ENCODE results near the gene PASK. TPM values are rescaled to one million over a fixed set of nuclear protein-coding genes. Genes with fewer than 3 reads are reported as not detected.

The PASK gene
- total RNA-seq, 5 donors from 2014 or later (not counting 1 experiment from before 2014, with no cell fraction given) = 80.5 to 272 (median 167) TPM

DNA sequence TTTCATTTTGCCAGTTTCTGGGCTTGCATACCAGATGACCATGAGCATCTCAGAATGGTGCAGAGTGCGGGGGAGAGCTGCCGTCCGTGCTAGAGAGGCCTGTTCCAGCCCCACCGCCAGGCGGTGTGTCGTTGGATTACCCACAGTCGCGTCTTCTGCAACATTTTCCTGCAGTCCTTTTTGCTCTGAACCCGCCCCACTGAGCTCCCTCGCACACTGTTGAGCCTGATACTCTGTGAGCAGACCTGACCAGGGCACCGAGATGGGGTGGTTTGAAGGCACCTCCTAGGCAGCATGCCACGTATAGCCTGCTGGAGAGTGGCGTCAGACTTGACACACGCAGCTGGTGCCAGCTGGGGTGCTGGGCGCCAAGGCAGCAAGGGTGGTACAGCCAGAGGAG is 19.1 kb upstream of the PASK start:
- Histone ChIP-seq H3K4me1 (ENCODE audit: control insufficient read depth in 1 of 2, extremely low read depth in 1 of 2, insufficient read depth in 2 of 2, low read length in 2 of 2) (no peaks in the 10 kb centered on the region), H3K36me3 (ENCODE audit: control insufficient read depth in 2 of 2, extremely low read depth in 1 of 2, insufficient read depth in 1 of 2, low read length in 1 of 2) (peaks cover 23 to 73% of the 10 kb centered on the region in 2 donors), H3K9me3 (no peaks in the 10 kb centered on the region), H3K4me3 (ENCODE audit: control insufficient read depth in 1 of 2, extremely low read depth in 1 of 2, low read length in 1 of 2) (no peak overlapping the region), H3K27ac (ENCODE audit: low read length) (no peak overlapping the region), H3K27me3 (replicated peaks in 1 of 2; ENCODE audit: control insufficient read depth in 2 of 2, extremely low read depth in 1 of 2, insufficient read depth in 2 of 2, low read length in 1 of 2) (no peaks in the 10 kb centered on the region)
- 98% methylated on average over 15 of the region's 15 CpGs for WGBS (ENCODE audit: insufficient coverage)
- Mint-ChIP-seq H3K27ac (no peak overlapping the region), H3K36me3 (peaks cover 63% of the 10 kb centered on the region), H3K4me1 (no peaks in the 10 kb centered on the region), H3K9me3 (peaks cover 0 to 12% (median 10%) of the 10 kb centered on the region in 3 donors), H3K27me3 (no peaks in the 10 kb centered on the region), H3K4me3 (no peak overlapping the region)
- DNase-seq = no peak
- ChIA-PET CTCF (no interaction called here), POLR2A (no interaction called here)
- ATAC-seq (replicated peaks in 1 of 4) = no peak

GRCh38 chr2:241163601-241164118 is 14.4 kb upstream of the PASK start:
- peaks cover 32 to 77% of the 10 kb centered on the region in 2 donors for H3K36me3 ChIP-seq (ENCODE audit: control insufficient read depth in 2 of 2, extremely low read depth in 1 of 2, insufficient read depth in 1 of 2, low read length in 1 of 2)
- H3K36me3 Mint-ChIP-seq = peaks cover 50% of the 10 kb centered on the region
- H3K9me3 Mint-ChIP-seq = no peaks in the 10 kb centered on the region
- WGBS (ENCODE audit: insufficient coverage) = 40% methylated on average over 1 of the region's 3 CpGs
- DNase-seq (no peak), ATAC-seq (replicated peaks in 1 of 4) (no peak)
- no peaks in the 10 kb centered on the region for H3K9me3 ChIP-seq
- no peak overlapping the region for H3K27ac ChIP-seq (ENCODE audit: low read length)
- H3K27ac Mint-ChIP-seq = no peak overlapping the region
- H3K4me1 ChIP-seq (ENCODE audit: control insufficient read depth in 1 of 2, extremely low read depth in 1 of 2, insufficient read depth in 2 of 2, low read length in 2 of 2) = no peaks in the 10 kb centered on the region
- POLR2A ChIA-PET = no interaction called here
- CTCF ChIA-PET = no interaction called here
- H3K4me3 Mint-ChIP-seq = no peak overlapping the region
- H3K4me1 Mint-ChIP-seq = no peaks in the 10 kb centered on the region
- no peaks in the 10 kb centered on the region for H3K27me3 Mint-ChIP-seq
- H3K4me3 ChIP-seq (ENCODE audit: control insufficient read depth in 1 of 2, extremely low read depth in 1 of 2, low read length in 1 of 2) = no peak overlapping the region
- no peaks in the 10 kb centered on the region for H3K27me3 ChIP-seq (replicated peaks in 1 of 2; ENCODE audit: control insufficient read depth in 2 of 2, extremely low read depth in 1 of 2, insufficient read depth in 2 of 2, low read length in 1 of 2)

- no peaks in the 10 kb centered on the region for H3K27me3 ChIP-seq (replicated peaks in 1 of 2; ENCODE audit: control insufficient read depth in 2 of 2, extremely low read depth in 1 of 2, insufficient read depth in 2 of 2, low read length in 1 of 2)
- H3K27ac ChIP-seq (ENCODE audit: low read length) = no peak overlapping the region
- H3K9me3 ChIP-seq = no peaks in the 10 kb centered on the region
- no peaks in the 10 kb centered on the region for H3K9me3 Mint-ChIP-seq
- H3K4me1 ChIP-seq (ENCODE audit: control insufficient read depth in 1 of 2, extremely low read depth in 1 of 2, insufficient read depth in 2 of 2, low read length in 2 of 2) = no peaks in the 10 kb centered on the region
- no peak overlapping the region for H3K27ac Mint-ChIP-seq
- H3K4me3 Mint-ChIP-seq = no peak overlapping the region
- peaks cover 5 to 6% (median 5%) of the 10 kb centered on the region in 3 donors for H3K4me1 Mint-ChIP-seq
- H3K36me3 Mint-ChIP-seq = peaks cover 46% of the 10 kb centered on the region
- H3K36me3 ChIP-seq (ENCODE audit: control insufficient read depth in 2 of 2, extremely low read depth in 1 of 2, insufficient read depth in 1 of 2, low read length in 1 of 2) = peaks cover 36 to 75% of the 10 kb centered on the region in 2 donors
- no peak overlapping the region for H3K4me3 ChIP-seq (ENCODE audit: control insufficient read depth in 1 of 2, extremely low read depth in 1 of 2, low read length in 1 of 2)
- DNase-seq = no peak
- ATAC-seq (replicated peaks in 1 of 4) = no peak
- 94% methylated on average over 7 of the region's 9 CpGs for WGBS (ENCODE audit: insufficient coverage)
- ChIA-PET POLR2A (no interaction called here), CTCF (no interaction called here)
- no peaks in the 10 kb centered on the region for H3K27me3 Mint-ChIP-seq
Measured at GRCh38 chr2:241161646-241162281, 12.5 kb upstream of the PASK start.

DNA sequence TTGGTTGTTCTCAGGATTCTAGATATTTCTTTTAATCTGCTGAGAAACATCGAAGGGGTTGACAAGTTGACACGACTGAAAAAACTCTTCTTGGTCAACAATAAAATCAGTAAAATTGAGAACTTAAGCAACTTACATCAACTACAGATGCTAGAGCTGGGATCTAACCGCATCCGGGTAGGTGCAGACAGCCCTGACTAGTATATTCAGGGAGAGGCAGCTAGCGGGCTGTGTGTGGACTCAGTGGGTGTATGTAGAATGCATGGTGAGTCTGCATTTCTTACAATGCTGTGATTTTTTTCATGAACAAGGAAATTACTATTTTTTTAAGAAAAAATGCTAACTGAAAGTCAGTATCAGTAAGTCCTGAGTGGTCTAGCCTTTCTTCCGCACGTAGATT is 11.0 kb upstream of the PASK start:
- no peak overlapping the region for H3K27ac ChIP-seq (ENCODE audit: low read length)
- no peaks in the 10 kb centered on the region for H3K9me3 Mint-ChIP-seq
- POLR2A ChIA-PET = no interaction called here
- ATAC-seq (replicated peaks in 1 of 4) (no peak), DNase-seq (no peak)
- H3K4me3 ChIP-seq (ENCODE audit: control insufficient read depth in 1 of 2, extremely low read depth in 1 of 2, low read length in 1 of 2) = no peak overlapping the region
- WGBS (ENCODE audit: insufficient coverage) = 83% methylated on average over 1 of the region's 7 CpGs
- CTCF ChIA-PET = no interaction called here
- no peak overlapping the region for H3K27ac Mint-ChIP-seq
- no peaks in the 10 kb centered on the region for H3K9me3 ChIP-seq
- H3K27me3 ChIP-seq (replicated peaks in 1 of 2; ENCODE audit: control insufficient read depth in 2 of 2, extremely low read depth in 1 of 2, insufficient read depth in 2 of 2, low read length in 1 of 2) = no peaks in the 10 kb centered on the region
- no peak overlapping the region for H3K4me3 Mint-ChIP-seq
- peaks cover 8 to 12% (median 9%) of the 10 kb centered on the region in 3 donors for H3K4me1 Mint-ChIP-seq
- H3K36me3 Mint-ChIP-seq = peaks cover 45% of the 10 kb centered on the region
- H3K36me3 ChIP-seq (ENCODE audit: control insufficient read depth in 2 of 2, extremely low read depth in 1 of 2, insufficient read depth in 1 of 2, low read length in 1 of 2) = peaks cover 31 to 69% of the 10 kb centered on the region in 2 donors
- no peaks in the 10 kb centered on the region for H3K4me1 ChIP-seq (ENCODE audit: control insufficient read depth in 1 of 2, extremely low read depth in 1 of 2, insufficient read depth in 2 of 2, low read length in 2 of 2)
- no peaks in the 10 kb centered on the region for H3K27me3 Mint-ChIP-seq

DNA sequence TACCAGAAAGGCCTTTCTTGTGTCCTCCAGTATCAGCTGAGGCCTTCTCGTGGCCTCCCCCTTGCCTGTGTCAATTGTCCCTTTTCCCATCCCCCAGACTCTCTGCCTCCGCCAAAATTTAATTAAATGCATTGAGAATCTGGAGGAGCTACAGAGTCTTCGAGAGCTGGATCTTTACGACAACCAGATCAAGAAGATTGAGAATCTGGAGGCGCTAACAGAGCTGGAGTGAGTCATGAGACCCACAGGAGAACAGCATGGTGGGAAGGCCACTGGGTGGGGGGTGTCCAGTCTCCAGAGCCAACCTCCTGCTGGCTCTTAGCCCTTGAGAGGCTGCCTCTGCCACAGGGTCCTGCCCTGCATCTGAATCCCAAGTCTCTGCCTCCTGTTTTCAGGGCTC is 9.8 kb upstream of the PASK start:
- CTCF ChIA-PET = no interaction called here
- Histone ChIP-seq H3K27me3 (replicated peaks in 1 of 2; ENCODE audit: control insufficient read depth in 2 of 2, extremely low read depth in 1 of 2, insufficient read depth in 2 of 2, low read length in 1 of 2) (no peaks in the 10 kb centered on the region), H3K36me3 (ENCODE audit: control insufficient read depth in 2 of 2, extremely low read depth in 1 of 2, insufficient read depth in 1 of 2, low read length in 1 of 2) (peaks cover 31 to 71% of the 10 kb centered on the region in 2 donors), H3K4me1 (ENCODE audit: control insufficient read depth in 1 of 2, extremely low read depth in 1 of 2, insufficient read depth in 2 of 2, low read length in 2 of 2) (no peaks in the 10 kb centered on the region), H3K4me3 (ENCODE audit: control insufficient read depth in 1 of 2, extremely low read depth in 1 of 2, low read length in 1 of 2) (no peak overlapping the region), H3K9me3 (no peaks in the 10 kb centered on the region), H3K27ac (ENCODE audit: low read length) (no peak overlapping the region)
- Mint-ChIP-seq H3K4me3 (no peak overlapping the region), H3K27me3 (no peaks in the 10 kb centered on the region), H3K27ac (no peak overlapping the region), H3K4me1 (peaks cover 8 to 13% (median 9%) of the 10 kb centered on the region in 3 donors), H3K9me3 (no peaks in the 10 kb centered on the region), H3K36me3 (peaks cover 42% of the 10 kb centered on the region)
- POLR2A ChIA-PET = no interaction called here
- WGBS (ENCODE audit: insufficient coverage) = 83% methylated on average over 3 of the region's 5 CpGs
- no peak for ATAC-seq (replicated peaks in 1 of 4)
- DNase-seq = no peak

DNA sequence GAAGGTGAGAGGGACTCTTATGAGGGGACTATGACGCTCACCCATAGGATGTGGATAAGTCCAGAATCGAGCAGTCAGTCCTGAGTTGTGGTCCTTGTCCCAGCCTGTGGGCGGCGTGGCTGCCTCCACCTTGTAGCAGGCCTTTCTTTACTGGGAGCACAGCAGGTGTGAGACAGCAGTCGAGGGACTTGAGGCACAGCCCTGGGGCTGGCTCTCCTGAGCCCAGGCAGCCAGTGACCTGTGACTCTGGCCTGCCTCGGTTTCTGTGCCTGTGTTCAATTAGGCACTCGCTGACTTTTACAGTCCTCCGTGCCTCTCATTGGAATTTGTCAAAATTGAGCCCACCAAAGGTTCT is 9.3 kb upstream of the PASK start:
- no peaks in the 10 kb centered on the region for H3K27me3 ChIP-seq (replicated peaks in 1 of 2; ENCODE audit: control insufficient read depth in 2 of 2, extremely low read depth in 1 of 2, insufficient read depth in 2 of 2, low read length in 1 of 2)
- DNase-seq (no peak), ATAC-seq (replicated peaks in 1 of 4) (no peak)
- Mint-ChIP-seq H3K4me3 (no peak overlapping the region), H3K27ac (no peak overlapping the region), H3K4me1 (peaks cover 9 to 15% (median 9%) of the 10 kb centered on the region in 3 donors), H3K9me3 (no peaks in the 10 kb centered on the region), H3K27me3 (no peaks in the 10 kb centered on the region), H3K36me3 (peaks cover 42% of the 10 kb centered on the region)
- POLR2A ChIA-PET = no interaction called here
- H3K4me3 ChIP-seq (ENCODE audit: control insufficient read depth in 1 of 2, extremely low read depth in 1 of 2, low read length in 1 of 2) = no peak overlapping the region
- H3K9me3 ChIP-seq = no peaks in the 10 kb centered on the region
- CTCF ChIA-PET = no interaction called here
- 98% methylated on average over 6 of the region's 8 CpGs for WGBS (ENCODE audit: insufficient coverage)
- H3K36me3 ChIP-seq (ENCODE audit: control insufficient read depth in 2 of 2, extremely low read depth in 1 of 2, insufficient read depth in 1 of 2, low read length in 1 of 2) = peaks cover 31 to 70% of the 10 kb centered on the region in 2 donors
- no peaks in the 10 kb centered on the region for H3K4me1 ChIP-seq (ENCODE audit: control insufficient read depth in 1 of 2, extremely low read depth in 1 of 2, insufficient read depth in 2 of 2, low read length in 2 of 2)
- no peak overlapping the region for H3K27ac ChIP-seq (ENCODE audit: low read length)

Measured in T-cell (primary cell).